GM12864 (cell line): ENCODE results near the gene KNG1.
A peak's percentile ranks its signal among the peaks of the same experiment; 100 is the strongest.

Experiments
- DNase-seq: peaks from one replicate; pipeline ENCODE4 v3.0.0-alpha.2; 2011; ENCODE audit warnings: low read depth
- H3K4me3 ChIP-seq: 2 replicates; pipeline ENCODE4 v1.5.1; 2011; ENCODE audit warnings: mild to moderate bottlenecking, low read depth, low read length, control low read depth
- TF ChIP-seq, protein P1 (sequence below): IDR thresholded peaks from 2 replicates; pipeline ENCODE4 v1.5.1; 2011; ENCODE audit warnings: low read depth, mild to moderate bottlenecking, moderate library complexity, low read length, control low read depth, inconsistent platforms; ENCODE audit errors: missing control alignments

The KNG1 gene

DNA sequence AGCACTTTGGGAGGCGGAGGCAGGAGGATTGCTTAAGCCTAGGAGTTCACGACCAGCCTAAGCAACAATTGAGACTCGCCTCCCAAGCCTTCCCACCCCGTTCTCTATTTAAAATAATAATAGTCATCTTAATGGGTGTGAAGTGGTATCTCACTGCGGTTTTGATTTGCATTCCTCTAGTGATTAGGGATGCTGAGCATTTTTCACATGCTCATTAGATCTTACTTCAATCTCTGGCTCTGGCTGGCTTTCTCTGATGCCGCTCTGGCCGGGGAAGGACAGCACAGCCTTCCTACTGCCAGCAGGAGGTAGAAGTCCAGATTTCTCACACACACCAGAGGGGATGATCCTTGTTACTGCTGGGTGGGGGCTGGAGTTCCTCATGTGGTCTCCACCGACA is 58.8 kb downstream of the KNG1 start:
- TF ChIP-seq, protein P1, sequence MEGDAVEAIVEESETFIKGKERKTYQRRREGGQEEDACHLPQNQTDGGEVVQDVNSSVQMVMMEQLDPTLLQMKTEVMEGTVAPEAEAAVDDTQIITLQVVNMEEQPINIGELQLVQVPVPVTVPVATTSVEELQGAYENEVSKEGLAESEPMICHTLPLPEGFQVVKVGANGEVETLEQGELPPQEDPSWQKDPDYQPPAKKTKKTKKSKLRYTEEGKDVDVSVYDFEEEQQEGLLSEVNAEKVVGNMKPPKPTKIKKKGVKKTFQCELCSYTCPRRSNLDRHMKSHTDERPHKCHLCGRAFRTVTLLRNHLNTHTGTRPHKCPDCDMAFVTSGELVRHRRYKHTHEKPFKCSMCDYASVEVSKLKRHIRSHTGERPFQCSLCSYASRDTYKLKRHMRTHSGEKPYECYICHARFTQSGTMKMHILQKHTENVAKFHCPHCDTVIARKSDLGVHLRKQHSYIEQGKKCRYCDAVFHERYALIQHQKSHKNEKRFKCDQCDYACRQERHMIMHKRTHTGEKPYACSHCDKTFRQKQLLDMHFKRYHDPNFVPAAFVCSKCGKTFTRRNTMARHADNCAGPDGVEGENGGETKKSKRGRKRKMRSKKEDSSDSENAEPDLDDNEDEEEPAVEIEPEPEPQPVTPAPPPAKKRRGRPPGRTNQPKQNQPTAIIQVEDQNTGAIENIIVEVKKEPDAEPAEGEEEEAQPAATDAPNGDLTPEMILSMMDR, result no peak
- no peak overlapping the region for H3K4me3 ChIP-seq
- no peak for DNase-seq

DNA sequence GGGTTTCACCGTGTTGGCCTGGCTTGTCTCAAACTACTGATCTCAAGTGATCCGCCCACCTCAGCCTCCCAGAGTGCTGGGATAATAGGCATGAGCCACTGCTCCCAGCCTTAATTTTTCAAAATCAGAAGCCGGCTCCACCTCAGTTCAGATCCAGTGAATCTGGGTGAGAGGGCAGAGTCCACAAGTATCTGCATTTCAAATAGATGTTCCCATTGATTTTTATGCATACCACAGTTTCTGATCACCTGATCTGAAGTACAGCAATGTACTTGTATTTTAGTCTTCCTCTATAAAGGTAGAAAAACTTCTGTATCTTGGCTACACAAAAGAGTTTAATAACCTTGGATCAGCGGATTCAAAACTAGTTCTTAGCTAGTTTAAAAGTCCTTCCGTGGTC is 62.0 kb downstream of the KNG1 start:
- no peak for DNase-seq
- TF ChIP-seq, protein P1, result no peak
- H3K4me3 ChIP-seq, result no peak overlapping the region

DNA sequence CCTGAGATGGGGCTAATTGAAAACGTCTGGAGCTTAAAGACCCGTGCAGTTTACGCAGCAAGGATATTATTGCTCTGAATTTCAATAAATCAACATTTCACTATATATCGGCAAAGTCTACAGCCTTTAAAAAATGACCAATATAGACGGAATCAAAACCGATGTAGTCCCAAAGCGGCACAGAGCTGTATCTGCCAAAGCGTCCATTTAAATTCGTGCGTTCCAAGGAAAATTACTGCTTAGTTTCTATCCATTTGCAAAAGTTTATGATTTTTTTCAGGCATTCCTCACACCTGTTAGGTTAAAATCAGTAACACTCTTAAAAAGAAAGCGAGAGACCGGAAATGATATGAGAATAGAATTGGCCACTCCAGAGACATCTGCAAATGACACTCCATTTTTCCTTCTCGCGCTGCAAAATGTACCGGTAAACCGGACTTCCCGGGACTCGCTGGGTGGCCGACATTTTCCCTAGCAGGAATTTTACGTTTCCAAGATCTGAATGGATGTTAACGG is 65.4 kb downstream of the KNG1 start:
- TF ChIP-seq, protein P1, result no peak
- H3K4me3 ChIP-seq, result peak overlapping the region; percentile 96
- DNase-seq, result no peak

DNA sequence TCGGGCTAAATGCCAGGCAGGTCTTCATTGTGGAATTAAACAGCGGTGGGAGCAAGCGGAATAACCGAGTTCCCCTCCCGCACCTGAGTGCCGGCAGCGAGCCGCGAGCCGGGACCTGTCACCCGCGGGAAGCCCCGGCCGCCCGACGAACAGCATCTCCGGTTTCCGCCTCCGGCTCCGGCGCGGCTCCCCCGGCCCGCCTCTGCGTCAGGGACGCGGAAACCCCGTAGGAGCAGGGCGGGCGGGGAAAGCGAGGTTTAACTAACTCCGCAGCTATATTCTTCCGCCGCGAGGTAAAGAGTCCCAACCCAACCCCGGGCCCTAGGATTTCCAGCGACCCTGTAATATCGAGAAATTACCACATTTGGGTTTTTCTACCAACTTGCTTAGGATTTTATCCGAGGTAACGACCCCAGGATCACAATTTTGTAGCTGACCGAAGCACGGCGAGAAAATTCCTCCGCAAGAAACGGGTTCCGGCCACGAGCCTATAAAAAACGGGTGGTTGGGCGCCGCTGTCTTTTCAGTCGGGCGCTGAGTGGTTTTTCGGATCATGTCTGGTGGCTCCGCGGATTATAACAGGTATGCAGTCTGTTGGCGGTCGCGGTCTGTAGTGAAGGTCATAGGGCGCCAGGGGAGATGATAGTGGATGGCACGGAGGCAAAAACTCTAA is 66.0 kb downstream of the KNG1 start, which contains the start of gene EIF4A2:
Gene EIF4A2 (plus strand): TSS at position 520 of the 673 bp plus-strand sequence. CDS start 34 bp downstream, at position 554.
- peak; percentile 71 for DNase-seq
- peak within 1 kb of the TSS; percentile 96 for H3K4me3 ChIP-seq
- TF ChIP-seq, protein P1, result no peak

DNA sequence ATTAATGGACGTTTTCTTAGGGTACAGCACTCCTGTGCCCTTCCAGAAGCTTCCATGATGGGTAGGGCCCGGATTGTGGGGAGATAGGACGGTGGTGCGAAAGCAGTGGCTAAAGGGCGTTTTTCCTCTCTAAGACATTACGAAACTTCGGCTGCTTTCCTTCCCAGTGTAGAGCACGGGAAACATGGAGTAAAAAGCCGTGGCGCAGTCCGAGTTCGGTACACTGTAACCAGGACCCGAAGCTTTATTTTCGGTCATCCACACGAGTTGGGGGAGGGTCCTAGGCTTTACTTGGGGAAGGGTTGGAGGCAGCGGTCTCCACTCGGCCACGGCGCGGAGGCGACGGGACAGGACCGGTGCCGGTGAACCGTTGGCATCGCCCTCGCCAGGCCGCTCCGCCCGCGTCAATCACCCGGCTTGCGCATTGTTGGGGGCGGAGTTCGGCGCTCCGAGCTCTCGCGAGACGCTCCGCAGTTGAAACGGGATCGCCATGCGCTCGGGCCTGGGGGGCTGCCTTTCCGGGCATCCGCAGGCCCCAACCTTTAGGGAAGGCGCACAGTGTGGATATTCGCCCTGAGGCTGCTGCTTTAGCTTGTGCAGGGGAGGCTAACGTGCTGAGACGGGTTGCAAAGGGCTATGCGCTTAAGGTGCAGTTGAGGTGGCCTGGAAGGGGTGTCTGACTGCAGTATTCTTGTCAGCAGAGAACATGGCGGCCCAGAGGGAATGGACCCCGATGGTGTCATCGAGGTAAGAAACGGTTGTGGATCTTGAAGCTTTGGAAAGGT is 66.8 kb downstream of the KNG1 start:
- TF ChIP-seq, protein P1, result no peak
- DNase-seq, result no peak
- peak overlapping the region; percentile 96 for H3K4me3 ChIP-seq

DNA sequence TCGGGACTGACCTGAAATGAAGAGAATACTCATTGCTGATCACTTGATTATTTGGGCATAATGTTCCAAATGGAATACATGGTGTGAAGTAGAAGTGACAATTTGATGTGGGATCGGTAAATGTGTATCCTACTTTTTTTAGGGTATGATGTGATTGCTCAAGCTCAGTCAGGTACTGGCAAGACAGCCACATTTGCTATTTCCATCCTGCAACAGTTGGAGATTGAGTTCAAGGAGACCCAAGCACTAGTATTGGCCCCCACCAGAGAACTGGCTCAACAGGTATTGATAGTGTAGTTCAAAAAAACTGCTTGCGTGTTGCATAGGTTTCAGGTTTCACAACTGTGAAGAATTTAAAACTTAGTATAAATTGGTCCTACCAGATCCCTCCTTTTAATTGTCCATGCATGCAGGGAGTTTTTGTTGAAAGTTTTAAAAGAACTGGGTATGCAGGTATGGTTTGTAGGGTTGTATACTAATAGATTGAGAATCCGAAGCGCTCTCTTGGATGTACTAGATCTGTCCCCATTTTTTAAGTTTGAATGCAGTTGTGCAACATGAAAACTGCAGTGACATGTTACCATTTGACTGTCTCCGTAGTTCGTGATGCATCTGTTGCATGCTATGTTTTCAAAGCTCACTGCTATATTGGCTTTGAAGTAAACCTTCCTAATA is 67.8 kb downstream of the KNG1 start:
- peak overlapping the region; percentile 96 for H3K4me3 ChIP-seq
- TF ChIP-seq, protein P1, result no peak
- no peak for DNase-seq
